NK-92 treated with Interleukin-12 subunit alpha and Interleukin-12 subunit beta, amount 100 ng/mL, for 24 hours (cell line): Measurements from ENCODE around the gene BCAR1.
"Not testable (repeated sequence)": the region's sequence is repeated elsewhere in the genome, so short reads cannot be mapped to it uniquely, and the experiment has no call there.

Experiments used
- DNase-seq: peaks from one replicate; lab custom pipeline; 2025; lab: John Stamatoyannopoulos, UW

Gene BCAR1

GRCh38 chr16:75271441-75272096 lies 20.1 kb upstream of the BCAR1 start:
- DNase-seq = no peak

- not testable (repeated sequence) for DNase-seq
Measured at GRCh38 chr16:75269358-75269757, 17.9 kb upstream of the BCAR1 start.

GRCh38 chr16:75267631-75268264 lies 16.3 kb upstream of the BCAR1 start:
- no peak for DNase-seq

- no peak for DNase-seq
Measured at GRCh38 chr16:75266738-75267630, 15.6 kb upstream of the BCAR1 start.

GRCh38 chr16:75265911-75266701 lies 14.7 kb upstream of the BCAR1 start:
- DNase-seq = no peak

GRCh38 chr16:75264999-75265910 lies 13.8 kb upstream of the BCAR1 start:
- DNase-seq = no peak

- DNase-seq = no peak
Measured at GRCh38 chr16:75264457-75264998, 13.1 kb upstream of the BCAR1 start.

GRCh38 chr16:75263963-75264445 lies 12.6 kb upstream of the BCAR1 start:
- DNase-seq = no peak

- DNase-seq = no peak
Measured at GRCh38 chr16:75263291-75263962, 12.0 kb upstream of the BCAR1 start.

- no peak for DNase-seq
Measured at GRCh38 chr16:75262800-75263127, 11.3 kb upstream of the BCAR1 start.

- DNase-seq = no peak
Measured at GRCh38 chr16:75262104-75262799, 10.8 kb upstream of the BCAR1 start.

- DNase-seq = no peak
Measured at GRCh38 chr16:75261590-75262078, 10.2 kb upstream of the BCAR1 start.

GRCh38 chr16:75260851-75261589 lies 9.6 kb upstream of the BCAR1 start:
- DNase-seq = no peak

- no peak for DNase-seq
Measured at GRCh38 chr16:75258807-75259141, 7.3 kb upstream of the BCAR1 start.

GRCh38 chr16:75257886-75258806 lies 6.7 kb upstream of the BCAR1 start:
- no peak for DNase-seq

GRCh38 chr16:75256696-75257343 lies 5.4 kb upstream of the BCAR1 start:
- no peak for DNase-seq

GRCh38 chr16:75256059-75256571 lies 4.7 kb upstream of the BCAR1 start:
- DNase-seq = no peak
